ENCODE results near the gene GATA2.

GATA2 gene

DNA sequence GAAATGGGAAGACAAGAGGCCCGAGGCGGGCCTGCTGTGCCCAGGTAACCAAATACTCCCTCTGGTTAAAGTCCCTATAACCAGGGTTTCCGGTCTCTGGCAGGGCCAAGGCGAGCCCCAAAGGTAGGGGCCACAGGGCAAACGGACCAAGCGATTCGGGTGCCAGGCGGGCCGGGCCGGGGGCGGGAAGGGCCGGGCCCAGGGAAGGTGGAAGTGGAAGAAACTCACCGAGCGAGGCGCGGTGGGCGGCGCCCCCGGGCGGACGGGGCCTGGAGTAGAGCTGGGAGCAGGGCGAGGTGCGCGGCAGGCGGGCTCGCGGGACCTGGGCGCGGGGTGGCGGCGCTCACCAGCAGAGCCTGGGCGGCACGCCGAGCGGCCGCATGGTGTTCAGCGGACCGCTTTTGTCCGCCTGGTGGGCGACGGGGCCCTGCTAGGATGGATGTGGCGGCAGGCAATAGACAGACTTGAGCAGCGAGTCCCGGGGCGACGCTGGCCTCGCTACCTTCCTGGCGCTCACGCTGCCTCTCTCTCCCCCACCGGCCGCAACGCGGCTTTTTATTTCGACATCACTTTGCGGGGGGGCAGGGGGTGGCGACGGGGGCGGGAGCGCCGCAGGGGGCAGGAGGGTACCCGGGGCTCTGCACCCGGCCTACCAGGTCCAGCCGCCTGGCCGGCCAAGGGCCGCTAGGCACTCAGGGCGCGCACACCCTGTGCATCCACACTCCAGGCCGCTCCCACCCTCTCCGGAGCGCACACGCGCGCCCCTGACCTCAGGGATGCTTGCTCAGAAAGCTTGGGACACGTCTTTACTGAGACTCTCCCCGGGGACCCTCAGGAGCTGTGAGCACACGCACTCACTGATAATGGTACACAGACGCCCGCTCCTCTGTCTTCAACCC is at the start of gene GATA2:
GATA2 (minus strand) TSS at position 531 of the 899 bp plus-strand sequence. CDS start 6,170 bp downstream, outside the sequence.
- no peak for DNase-seq (ENCODE audit: low spot score)

DNA sequence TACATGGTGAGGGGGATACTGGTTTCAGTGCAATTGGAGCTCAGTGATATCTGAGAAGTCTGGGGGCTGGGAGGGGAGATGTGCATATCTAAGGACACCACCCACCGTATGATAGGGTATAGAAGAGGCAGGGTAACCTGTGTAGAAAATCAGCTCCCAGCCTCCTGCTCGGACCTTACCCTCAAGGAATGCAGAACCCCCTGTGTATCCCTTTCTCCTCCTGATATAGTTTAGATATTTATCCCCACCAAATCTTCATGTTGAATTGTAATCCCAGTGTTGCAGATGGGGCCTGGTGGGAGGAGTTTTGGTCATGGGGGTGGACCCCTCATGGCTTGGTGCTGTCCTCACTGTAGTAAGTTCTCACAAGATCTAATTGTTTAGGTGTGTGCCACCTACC is 48.2 kb upstream of the GATA2 start:
- no peak for DNase-seq (ENCODE audit: low spot score)

DNA sequence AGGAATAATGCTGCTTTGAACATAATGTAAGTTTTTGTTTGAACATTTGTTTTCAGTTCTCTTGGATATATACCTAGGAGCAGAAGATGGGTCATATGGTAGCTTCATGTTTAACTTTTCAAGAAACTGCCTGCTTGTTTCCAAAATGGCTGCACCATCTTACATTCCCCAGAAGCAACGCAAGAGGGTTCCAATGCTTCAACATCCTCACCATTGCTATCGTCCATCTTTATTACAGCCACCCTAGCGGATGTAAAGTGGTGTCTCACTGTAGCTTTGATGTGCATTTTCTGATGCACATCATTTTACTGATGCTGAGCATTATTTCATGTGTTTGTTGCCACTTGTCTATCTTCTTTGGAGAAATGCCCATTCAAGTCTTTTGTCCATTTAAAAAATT is 46.4 kb upstream of the GATA2 start:
- DNase-seq (ENCODE audit: low spot score), result no peak

DNA sequence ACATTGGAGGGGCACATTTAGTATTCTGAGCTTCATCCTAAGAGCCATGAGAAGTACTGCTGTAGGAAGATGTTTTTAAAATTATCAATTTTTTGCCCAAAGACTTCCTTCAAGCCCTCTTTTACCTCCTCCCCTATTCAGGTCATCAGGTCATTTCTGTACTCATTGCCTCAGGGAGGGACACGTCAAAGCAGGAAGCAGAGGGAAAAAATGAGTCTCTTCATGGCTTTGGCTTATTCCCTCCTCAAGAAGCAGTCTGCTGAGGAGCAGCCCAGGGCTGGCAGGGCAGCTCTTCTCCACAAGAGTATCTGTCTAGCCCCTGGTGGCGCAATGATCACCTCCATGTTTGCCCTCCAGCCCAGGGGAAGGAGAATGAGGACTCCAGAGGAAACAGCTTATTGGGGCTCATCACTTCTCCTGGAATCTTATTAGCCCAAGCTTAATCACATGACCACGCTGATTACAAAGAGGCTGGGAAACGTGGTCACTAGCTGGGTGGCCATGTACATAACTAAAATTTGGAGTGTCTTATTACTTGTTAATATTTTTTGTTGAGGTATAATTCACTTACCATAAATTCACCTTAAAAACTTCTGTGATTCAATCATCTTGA is 44.2 kb upstream of the GATA2 start:
- DNase-seq (ENCODE audit: low spot score), result no peak

DNA sequence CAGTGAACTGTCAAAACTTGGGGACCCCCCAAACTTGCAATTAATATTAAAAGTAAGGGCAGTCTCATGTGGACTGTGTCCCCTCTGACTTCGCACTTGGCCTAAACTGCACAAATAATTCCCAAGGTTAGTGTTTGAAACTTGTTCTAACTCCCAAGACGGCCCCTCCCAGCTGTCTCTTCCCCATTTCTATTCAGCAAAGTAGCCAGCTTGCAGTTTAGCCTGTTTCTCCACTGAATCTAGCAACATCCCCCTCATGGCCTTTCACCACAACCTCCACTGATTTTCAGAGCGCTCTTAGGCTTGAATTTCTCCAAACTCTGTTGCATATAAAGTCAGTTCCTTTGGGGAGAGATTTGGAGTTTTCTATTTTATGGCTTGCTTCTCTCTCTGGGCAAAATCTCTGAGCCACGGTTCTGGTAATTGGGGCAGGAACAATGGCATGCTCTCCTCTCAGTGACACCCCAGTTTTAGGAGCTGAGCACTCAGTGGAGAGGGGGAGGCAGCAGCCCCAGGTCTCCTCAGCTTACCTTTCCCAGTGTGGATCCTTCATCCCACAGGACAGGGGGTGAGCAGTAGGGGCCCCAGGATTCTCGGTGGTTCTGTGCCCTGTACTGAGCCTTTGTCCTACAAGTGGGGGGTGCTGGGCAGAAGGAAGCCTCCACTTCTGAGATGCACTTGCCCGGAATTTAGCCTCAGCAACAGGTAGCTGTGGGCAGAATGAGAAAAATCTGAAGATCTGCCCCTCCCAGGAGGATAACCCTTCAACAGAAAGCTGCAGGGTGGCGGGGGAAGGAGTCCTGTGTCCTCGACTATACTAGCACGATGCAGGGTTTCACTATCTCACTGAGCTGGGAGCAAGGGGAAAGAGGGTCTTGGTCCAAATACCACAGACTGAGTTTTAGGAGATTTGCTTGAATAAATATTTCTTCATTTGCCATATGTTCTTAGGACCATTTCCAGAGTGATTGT is 39.3 kb upstream of the GATA2 start:
- no peak for DNase-seq (ENCODE audit: low spot score)

DNA sequence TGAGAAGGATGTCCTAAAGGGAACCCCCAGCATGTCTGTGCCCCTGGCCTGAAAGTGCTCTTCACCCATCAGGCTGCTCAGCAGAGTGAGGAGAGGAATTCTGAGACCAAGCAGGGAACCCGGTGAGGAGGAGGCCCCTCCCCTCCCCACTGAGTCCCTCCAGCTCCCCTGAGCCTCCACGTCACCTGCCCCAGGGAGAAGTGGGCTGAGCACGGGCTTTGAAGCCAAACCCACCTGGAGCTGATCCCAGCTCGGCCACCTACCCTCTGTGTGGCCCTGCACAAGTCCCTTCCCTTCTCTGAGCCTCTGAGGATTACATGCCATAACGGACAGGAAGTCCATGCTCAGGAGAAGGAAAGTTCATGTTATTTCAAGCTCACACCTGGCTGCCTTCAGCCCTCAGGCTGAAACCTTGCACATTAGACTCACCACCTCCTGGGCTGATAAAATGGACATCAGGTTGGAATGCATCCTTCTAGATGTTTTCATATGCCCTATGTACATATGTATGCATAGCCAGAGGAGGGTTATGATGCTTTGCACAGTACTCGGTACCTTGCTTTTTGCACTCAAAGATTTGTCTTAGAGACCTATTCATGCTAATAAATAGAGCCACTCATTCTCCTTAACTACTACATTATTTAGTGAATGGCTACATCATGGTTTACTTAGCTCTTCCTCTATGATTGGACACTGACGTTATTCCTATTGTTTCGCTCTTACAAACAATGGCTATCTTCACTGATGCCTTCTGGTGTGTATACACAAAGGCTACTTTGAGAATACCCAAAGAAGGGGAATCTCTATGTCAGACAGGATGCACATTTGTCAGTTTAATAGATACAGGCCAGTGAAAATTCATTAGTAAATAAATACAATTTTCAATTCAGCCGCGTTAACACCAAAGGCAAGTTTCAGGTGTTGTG is 31.6 kb upstream of the GATA2 start:
- DNase-seq (ENCODE audit: low spot score), result no peak

DNA sequence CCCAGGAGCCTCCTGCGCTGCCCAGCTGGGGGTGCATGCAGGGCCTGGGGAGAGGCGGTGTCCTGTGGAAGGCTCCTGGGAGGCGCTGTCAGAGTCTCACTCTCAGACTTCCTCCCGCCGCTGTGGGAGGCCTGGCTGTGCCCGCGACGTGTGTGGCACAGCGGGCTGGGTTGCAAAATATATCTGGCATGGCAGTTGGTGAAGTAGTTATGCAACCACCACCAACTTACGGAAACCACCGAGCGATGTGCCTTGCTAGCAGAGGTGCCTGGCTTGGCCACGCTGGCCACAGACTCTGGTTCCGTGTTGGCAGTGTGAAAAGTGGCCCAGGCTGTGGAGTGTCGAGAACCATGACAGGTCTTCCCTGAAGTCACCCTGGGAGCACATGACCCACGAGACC is 30.6 kb upstream of the GATA2 start:
- no peak for DNase-seq (ENCODE audit: low spot score)

DNA sequence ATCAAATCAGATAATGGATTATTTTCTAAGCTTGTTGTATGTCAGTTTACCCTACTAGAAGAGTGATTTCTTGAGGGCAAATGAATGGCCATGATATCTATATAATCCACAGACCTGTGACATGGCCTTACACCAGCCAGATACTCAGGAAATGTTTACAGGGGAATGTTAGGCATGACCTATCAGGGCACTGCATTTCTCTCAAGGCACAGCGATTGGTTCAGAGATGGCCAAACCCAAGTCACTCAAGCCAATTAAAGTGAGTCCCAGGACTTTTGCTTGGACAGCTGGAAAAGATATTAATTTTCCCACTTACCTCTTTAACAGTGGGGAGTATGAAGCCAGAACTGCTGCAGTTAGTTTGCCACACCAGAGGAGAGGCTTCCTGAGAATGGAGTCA is 28.7 kb upstream of the GATA2 start:
- DNase-seq (ENCODE audit: low spot score), result no peak

DNA sequence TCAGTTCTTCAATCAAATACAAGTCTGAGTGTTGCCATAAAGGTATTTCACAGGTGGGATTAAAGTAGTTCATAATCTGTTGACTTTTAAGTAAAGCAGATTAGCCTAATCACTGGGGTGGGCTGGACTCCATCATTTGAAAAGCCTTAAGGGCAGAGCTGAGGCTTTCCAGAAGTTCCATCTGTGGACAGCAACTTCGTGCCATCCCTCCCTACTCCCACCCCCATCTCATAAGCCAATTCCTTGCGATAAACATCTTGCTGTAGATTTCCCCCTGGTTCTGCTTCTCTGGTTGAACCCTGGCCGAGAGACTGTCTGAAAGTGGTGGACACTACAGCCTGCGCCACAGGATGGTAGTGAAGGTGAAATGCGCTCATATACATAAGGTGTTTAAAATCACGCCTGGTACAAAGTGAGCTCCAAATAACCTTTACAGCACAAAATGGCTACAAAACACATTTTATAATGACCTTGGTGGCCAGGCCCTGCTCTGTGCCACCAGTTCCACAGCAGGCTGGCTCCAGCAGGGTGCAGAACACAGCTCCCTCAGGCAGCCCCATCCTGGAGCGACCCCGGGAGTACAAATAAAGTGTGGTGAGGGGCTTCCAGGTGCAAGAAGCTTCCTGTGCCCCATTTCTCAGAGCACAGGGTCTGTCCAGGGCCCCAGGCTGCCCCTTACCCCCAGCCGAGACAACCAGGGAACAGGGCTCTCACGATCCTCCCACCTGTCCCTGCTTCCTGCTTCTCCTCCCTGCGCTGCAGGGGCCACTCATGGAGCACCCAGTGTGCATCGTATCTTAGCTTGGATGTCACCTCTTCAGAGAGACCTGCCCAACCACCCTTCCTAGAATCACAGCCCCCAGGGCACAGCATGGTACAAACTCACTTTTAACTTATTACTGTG is 25.8 kb upstream of the GATA2 start:
- no peak for DNase-seq (ENCODE audit: low spot score)

DNA sequence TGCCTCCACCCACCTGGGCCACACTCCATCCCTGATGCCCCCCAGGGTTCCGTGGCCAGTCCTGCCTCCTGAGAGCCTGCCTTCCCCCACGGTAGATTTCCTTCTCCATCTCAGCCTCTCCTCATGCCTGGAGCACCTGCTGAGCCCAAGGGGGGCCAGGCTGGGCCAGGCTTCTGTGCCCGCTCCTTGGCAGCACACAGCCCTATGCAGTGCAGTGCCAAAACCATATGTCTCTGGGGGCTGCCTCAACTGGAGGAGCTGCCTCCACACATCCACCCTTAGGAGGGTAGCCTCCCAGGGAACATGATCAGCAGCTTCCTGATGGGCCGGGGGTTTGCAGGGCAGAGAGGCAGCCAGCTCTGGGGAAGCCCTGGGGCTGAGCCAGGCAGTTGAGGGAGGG is 24.6 kb upstream of the GATA2 start:
- DNase-seq (ENCODE audit: low spot score), result no peak

DNA sequence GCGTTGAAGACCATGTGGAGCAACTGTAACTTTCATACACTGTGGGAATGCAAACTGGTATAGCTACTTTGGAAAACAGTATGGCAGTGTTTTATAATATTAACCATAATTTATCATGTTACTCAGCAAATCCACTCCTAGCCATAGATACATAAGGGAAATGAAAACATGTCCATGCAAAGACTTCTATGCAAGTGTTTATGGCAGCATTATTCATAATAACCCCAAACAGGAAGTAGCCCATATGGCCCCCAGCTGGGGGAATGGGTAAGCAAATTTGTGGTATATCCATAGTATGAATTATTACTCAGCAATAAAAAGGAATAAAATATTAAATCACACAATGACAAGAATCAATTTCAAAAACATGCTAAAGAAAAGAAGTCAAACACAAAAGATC is 23.0 kb upstream of the GATA2 start:
- DNase-seq (ENCODE audit: low spot score), result no peak

DNA sequence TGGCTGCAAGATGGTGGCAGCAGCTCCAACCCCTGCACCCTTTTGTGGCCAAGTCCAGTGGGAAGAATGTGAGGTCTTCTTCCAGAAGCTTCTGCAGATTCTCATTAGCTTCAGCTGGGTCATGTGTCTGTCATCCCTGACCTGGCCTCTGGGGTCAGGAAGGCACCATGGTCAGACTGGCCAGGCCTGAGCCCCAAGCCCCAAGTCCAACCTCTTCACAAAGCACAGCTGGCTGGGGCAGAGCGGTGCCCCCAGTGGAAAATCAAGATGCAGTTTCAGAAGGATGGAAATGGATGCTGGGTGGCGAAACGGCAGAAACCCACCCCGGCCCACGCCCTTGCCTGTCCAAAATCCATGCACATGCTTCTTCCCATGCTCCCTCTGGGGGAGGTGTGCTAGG is 15.9 kb upstream of the GATA2 start:
- DNase-seq (ENCODE audit: low spot score), result no peak

DNA sequence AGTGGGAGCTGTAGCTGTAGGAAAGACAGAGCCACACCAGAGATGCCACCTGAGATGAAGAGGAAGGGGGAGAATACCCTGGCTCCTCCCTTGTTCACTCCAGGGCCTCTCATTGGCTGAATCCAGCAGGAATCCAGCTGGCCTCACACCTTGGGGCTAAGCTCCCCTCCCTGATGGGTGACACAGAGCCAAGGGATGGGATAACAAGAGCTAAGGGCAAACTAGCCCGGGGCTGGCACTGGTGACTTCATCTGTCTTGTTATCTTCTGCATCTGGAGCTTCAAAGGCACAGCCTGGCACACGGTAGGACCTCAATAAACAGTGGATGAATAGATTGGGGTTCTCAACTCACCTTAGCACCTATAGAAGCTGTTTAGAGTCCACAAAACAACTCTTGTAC is 13.8 kb upstream of the GATA2 start:
- no peak for DNase-seq (ENCODE audit: low spot score)

DNA sequence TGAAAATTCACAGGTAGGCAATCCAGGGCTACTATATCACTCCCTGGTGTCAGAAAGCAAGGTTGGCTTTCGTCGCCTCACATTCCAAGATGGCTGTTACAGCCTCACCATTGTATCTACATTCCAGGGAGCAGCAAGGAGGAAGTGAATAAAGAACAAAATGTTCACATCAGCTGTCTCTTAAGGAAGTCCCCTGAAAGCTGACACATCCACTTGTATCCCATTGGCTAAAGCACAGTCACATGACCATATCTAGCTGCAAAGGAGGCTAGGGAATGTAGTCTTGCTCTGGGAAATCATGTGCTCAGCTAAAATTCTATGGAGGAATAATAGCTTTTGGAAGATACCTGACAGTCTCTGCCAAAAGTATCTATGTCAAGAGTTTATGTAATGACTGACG is 12.8 kb upstream of the GATA2 start:
- no peak for DNase-seq (ENCODE audit: low spot score)

DNA sequence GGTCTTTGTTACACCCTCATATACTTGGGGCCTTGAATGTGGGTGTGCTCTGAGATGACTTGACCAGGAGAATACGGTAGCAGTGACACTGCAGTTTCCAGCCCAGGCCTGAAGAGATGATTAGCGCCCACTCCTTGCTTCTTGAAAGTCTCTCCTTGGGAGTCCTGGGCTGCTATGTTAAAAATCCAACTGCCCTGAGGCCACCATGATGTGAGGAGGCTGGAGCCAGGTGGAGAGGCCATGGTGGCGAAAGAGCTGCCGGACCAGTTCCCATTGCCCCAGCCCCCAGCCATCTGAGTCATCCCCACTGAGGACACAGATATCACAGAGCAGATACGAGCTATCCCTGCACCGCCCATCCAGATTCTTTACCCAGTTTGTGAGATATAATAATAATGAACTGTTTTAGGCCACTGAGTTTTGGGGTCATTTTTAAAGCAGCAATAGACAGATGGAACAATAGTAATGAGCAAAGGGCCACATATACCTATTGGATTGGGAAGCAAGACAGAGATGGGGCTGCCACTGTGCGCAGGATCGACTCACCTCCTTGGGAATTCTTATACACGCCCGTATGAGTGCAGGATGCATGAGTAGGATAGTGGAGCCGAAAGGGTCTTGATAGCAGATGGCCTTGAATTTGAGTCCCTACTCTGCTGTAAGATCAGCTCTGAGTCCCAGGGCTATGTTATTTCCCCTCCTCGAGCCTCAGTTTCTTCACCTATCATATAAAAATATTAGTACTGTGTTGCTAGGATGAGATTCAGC is 12.1 kb upstream of the GATA2 start:
- DNase-seq (ENCODE audit: low spot score), result no peak

DNA sequence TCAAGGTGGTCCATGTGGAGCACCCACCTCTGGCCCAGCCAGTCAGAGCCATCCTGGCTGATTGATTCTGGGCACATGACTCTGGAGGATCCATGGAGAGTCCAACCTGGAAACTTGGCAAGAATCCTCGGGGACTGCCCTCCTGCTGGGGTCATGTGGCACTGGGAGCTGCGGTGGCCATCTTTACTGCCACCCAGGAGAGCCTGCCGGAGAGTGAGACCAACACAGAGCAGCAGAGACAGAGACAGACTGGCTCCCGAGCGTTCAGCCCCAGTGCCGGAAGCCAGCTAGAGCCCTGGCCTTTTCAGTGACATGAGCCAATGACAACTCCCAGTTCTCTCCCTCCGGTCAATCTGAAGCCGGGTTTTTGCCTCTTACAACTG is 11.5 kb upstream of the GATA2 start:
- no peak for DNase-seq (ENCODE audit: low spot score)

DNA sequence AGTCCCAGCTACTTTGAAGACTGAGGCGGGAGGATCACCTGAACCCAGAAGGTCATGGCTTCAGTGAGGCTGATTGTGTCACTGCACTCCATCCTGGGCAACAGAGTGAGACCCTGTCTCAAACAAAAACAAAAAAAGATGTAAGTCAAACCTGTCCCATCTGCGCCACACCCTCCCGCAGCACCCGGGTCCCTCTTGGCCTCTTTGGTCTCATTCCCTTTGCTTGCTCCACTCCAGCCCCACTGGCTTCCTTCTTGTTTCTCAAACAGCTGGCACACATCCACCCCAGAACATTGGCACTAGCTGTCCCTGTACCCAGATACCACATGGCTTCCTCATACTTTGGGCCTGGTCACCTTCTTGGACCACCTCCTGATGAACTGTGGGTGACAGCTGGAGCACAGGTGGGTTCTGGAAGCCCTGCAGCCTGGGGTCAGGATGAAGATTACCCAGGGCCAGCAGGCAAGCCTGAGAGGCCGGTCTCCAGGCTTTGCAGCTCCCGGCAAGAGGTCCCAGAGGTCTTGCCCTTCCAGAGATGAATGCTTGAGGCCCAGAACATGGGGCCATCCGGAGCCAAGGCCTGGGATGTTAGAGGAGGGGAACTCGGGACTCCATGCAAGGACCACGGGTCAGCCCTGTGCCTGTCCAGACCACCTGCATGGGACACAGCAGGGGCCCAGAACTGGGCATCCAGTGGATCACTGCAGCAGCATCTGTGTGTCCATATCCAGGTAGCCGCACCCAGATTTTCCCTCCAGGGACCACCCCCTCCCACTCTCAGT is 10.9 kb upstream of the GATA2 start:
- DNase-seq (ENCODE audit: low spot score), result no peak

DNA sequence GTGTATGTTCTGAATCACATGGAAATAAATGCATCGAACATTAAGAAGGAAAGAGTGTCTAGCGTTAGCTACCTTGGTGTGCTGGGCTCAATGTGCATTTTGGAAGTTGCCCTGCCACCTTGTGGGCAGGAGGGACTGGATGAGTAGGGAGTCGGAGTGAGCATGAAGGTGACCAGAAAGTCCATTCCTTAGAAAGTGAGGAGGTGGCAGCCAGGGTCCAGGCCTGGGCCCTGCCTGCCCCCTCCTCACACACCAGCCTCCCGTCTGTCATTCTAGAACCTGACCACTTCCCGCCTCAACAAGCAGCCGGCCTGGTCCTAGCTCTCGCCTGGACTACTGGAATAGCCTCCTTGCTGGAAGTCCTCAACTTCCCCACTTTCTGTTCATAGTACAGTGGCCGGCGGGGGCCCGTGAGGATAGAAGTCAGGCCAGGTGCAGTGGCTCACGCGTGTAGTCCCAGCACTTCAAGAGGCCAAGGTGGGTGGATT is 10.2 kb upstream of the GATA2 start:
- no peak for DNase-seq (ENCODE audit: low spot score)

DNA sequence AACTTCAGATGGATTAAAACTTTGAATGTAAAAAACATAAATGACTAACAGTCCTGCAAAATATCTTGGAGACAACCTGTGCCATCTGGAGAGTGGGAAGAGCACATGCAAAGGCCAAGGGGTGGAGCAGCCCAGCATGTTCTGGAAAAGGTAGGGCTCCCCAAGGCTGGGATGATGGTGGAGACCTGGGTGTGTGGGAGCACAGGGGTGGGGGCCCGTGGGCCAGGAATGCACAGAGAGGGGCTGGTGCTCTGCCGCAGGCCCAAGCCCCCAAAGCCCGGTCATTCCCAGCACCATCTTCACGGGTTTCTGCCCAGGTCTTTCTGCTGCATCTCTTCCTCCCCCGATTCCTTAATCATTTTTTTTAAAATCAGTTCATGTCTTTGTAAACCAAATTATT is 9.7 kb upstream of the GATA2 start:
- no peak for DNase-seq (ENCODE audit: low spot score)

All from CD4-positive, alpha-beta T cell treated with Interleukin-2 at 100 ng/mL for 4 hours (primary cell).